Adrenal gland (tissue), 5 donors: ENCODE results near the gene CILP2.

Source experiments
- POLR2A ChIP-seq, 2 donors: fragments of 450-650 bp; IDR thresholded peaks; one replicate each; pipeline ENCODE4 v1.6.1; 2017; ENCODE audit warnings: antibody characterized with exemption in 2 of 2, mild to moderate bottlenecking in 2 of 2, moderate library complexity in 1 of 2
- TF ChIP-seq, protein P1 (sequence below), 6 experiments: fragments of 450-650 bp in 4 of 6; fragments of 200-600 bp in 2 of 6; sonication (generic) in 1 of 6; IDR thresholded peaks; 1 replicate in 5 of 6; 2 replicates in 1 of 6; pipeline versions ENCODE4 v1.5.1 to v1.8.0; 2016 to 2021; ENCODE audit warnings: antibody characterized with exemption in 6 of 6, mild to moderate bottlenecking in 2 of 6, moderate library complexity in 1 of 6
- donor health status: DM: no; HTN: no; CAD: no.

DNA sequence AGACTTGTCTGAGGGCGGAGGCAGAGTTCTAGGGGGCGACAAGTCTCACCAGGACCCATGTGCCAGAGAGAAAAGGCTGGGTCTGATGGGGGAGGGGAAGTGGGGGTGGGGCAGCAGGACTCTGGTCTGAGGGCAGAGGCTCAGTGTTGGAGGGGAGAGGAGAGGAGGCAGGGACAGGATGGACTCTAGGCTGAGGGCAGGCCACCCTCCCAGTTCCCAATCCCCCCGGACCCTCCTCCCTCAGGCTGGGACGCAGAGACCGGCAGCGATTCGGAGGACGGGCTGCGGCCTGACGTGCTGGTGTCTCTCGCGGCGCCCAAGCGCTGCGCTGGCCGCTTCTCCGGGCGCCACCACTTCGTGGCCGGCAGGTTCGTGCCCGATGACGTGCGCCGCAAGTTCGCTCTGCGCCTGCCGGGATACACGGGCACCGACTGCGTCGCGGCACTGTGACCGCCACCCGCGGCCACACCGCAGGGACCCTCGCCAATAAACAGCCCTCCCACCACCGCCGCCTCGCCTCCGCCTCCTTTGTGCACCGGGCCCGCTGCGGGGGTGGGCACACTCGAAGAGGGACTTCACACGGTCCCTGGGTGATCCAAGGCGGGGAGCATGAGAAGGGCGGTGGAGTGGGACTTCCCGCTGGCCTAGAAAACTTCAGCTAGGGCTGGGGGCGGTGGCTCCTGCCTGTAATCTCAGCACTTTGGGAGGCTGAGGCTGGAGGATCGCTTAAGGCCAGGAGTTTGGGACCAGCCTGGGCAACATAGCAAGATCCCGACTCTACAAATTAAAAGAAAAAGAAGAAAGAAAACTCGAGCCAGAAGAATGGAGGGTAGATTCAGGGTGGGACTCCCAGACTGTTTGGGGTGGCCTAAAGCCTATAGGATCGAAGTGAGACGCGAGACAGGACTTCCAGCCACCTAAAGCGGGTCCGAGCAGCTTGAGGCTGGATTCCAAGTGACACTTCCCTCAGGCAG is 703 bp upstream of the CILP2 start:
- TF ChIP-seq, protein P1, sequence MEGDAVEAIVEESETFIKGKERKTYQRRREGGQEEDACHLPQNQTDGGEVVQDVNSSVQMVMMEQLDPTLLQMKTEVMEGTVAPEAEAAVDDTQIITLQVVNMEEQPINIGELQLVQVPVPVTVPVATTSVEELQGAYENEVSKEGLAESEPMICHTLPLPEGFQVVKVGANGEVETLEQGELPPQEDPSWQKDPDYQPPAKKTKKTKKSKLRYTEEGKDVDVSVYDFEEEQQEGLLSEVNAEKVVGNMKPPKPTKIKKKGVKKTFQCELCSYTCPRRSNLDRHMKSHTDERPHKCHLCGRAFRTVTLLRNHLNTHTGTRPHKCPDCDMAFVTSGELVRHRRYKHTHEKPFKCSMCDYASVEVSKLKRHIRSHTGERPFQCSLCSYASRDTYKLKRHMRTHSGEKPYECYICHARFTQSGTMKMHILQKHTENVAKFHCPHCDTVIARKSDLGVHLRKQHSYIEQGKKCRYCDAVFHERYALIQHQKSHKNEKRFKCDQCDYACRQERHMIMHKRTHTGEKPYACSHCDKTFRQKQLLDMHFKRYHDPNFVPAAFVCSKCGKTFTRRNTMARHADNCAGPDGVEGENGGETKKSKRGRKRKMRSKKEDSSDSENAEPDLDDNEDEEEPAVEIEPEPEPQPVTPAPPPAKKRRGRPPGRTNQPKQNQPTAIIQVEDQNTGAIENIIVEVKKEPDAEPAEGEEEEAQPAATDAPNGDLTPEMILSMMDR (IDR thresholded peaks at IDR 0.05), result no peak
- no peak for TF ChIP-seq POLR2A (IDR thresholded peaks at IDR 0.05)
